CD14-positive monocyte (primary cell): ENCODE results near the gene APLF. TPM values are rescaled to one million over a fixed set of nuclear protein-coding genes. Genes with fewer than 3 reads are reported as not detected.
"Not testable (repeated sequence)": the region's sequence is repeated elsewhere in the genome, so short reads cannot be mapped to it uniquely, and the experiment has no call there.

Experiments used
- DNase-seq, 3 donors: peaks; one replicate each; pipeline ENCODE4 v3.0.0-alpha.2; 2011 to 2022
- H2AFZ ChIP-seq: 2 replicates; pipeline ENCODE4 v1.6.0; 2012; ENCODE audit warnings: mild to moderate bottlenecking, low read depth, low read length, inconsistent platforms; ENCODE audit not compliant: insufficient read depth, poor library complexity, severe bottlenecking
- H3K27ac ChIP-seq, 2 donors: 1 replicate in 1 of 2; 2 replicates in 1 of 2; pipeline ENCODE4 v1.5.1; 2012 to 2013; ENCODE audit warnings: low read length in 2 of 2, control low read depth in 1 of 2, inconsistent platforms in 1 of 2, low read depth in 1 of 2, mild to moderate bottlenecking in 1 of 2
- H3K27me3 ChIP-seq, 2 donors: one replicate each; pipeline versions ENCODE4 v1.6.0 to v1.6.1; 2011 to 2013; ENCODE audit warnings: low read length in 2 of 2; ENCODE audit not compliant: control insufficient read depth in 2 of 2, insufficient read depth in 2 of 2
- H3K36me3 ChIP-seq, 2 donors: replicated peaks in 1 of 2; 1 replicate in 1 of 2; 2 replicates in 1 of 2; pipeline versions ENCODE4 v1.5.1 to v1.6.1; 2012 to 2013; ENCODE audit warnings: low read length in 2 of 2, control low read depth in 1 of 2, inconsistent platforms in 1 of 2, mild to moderate bottlenecking in 1 of 2; ENCODE audit not compliant: insufficient read depth in 2 of 2, control insufficient read depth in 1 of 2
- H3K4me1 ChIP-seq, 2 donors: 1 replicate in 1 of 2; 2 replicates in 1 of 2; pipeline versions ENCODE4 v1.5.1 to v1.6.1; 2012 to 2013; ENCODE audit warnings: low read length in 2 of 2, control low read depth in 1 of 2, inconsistent platforms in 1 of 2, mild to moderate bottlenecking in 1 of 2, moderate library complexity in 1 of 2; ENCODE audit not compliant: insufficient read depth in 2 of 2, control insufficient read depth in 1 of 2
- H3K4me2 ChIP-seq: replicated peaks from 2 replicates; pipeline ENCODE3; 2012; ENCODE audit warnings: low read length, moderate library complexity, mild to moderate bottlenecking; ENCODE audit not compliant: poor library complexity, severe bottlenecking; ENCODE audit errors: extremely low read depth
- H3K4me3 ChIP-seq, 3 experiments: fragments of 200-600 bp in 1 of 3; sonication (generic) in 1 of 3; replicated peaks in 1 of 3; 1 replicate in 2 of 3; 2 replicates in 1 of 3; pipeline ENCODE4 v1.5.1; 2011 to 2013; ENCODE audit warnings: low read length in 3 of 3, mild to moderate bottlenecking in 3 of 3, control low read depth in 2 of 3, low read depth in 2 of 3, inconsistent platforms in 1 of 3, moderate library complexity in 1 of 3
- H3K79me2 ChIP-seq: 2 replicates; pipeline ENCODE4 v1.6.0; 2012; ENCODE audit warnings: mild to moderate bottlenecking, control low read depth, inconsistent platforms, low read length, moderate library complexity; ENCODE audit not compliant: insufficient read depth
- H3K9ac ChIP-seq: 2 replicates; pipeline ENCODE4 v1.6.0; 2017; ENCODE audit warnings: low read length, mild to moderate bottlenecking; ENCODE audit not compliant: insufficient read depth, poor library complexity, severe bottlenecking
- H3K9me3 ChIP-seq, 2 donors: replicated peaks in 1 of 2; 1 replicate in 1 of 2; 2 replicates in 1 of 2; pipeline versions ENCODE4 v1.5.1 to v1.6.1; 2012 to 2013; ENCODE audit warnings: low read length in 2 of 2, control low read depth in 1 of 2; ENCODE audit not compliant: control insufficient read depth in 1 of 2, insufficient read depth in 1 of 2
- H4K20me1 ChIP-seq: 2 replicates; pipeline ENCODE4 v1.6.0; 2012; ENCODE audit warnings: mild to moderate bottlenecking, low read length, control low read depth, moderate library complexity; ENCODE audit not compliant: insufficient read depth
- H3K27ac Mint-ChIP-seq, 7 donors: one replicate each; pipeline ENCODE4 v1.8.0; 2020; ENCODE audit warnings: mild to moderate bottlenecking in 7 of 7, mixed read lengths in 7 of 7, moderate library complexity in 6 of 7, inconsistent platforms in 2 of 7
- H3K27me3 Mint-ChIP-seq, 3 donors: one replicate each; pipeline ENCODE4 v1.8.0; 2021 to 2022; ENCODE audit warnings: low read depth in 3 of 3, mild to moderate bottlenecking in 3 of 3, mixed read lengths in 3 of 3, moderate library complexity in 3 of 3, inconsistent platforms in 1 of 3
- H3K36me3 Mint-ChIP-seq, 2 donors: one replicate each; pipeline ENCODE4 v1.8.0; 2020; ENCODE audit warnings: mixed read lengths in 2 of 2, inconsistent platforms in 1 of 2, mild to moderate bottlenecking in 1 of 2
- H3K4me1 Mint-ChIP-seq: one replicate; pipeline ENCODE4 v1.8.0; 2020; ENCODE audit warnings: mild to moderate bottlenecking, mixed read lengths
- H3K4me3 Mint-ChIP-seq, 2 donors: one replicate each; pipeline ENCODE4 v1.8.0; 2020; ENCODE audit warnings: mild to moderate bottlenecking in 2 of 2, mixed read lengths in 2 of 2, moderate library complexity in 1 of 2
- H3K9me3 Mint-ChIP-seq, 7 donors: one replicate each; pipeline ENCODE4 v1.8.0; 2020 to 2022; ENCODE audit warnings: mixed read lengths in 7 of 7, mild to moderate bottlenecking in 6 of 7, moderate library complexity in 6 of 7, inconsistent platforms in 2 of 7
- WGBS: methylation state at CpG from one replicate; pipeline ENCODE4 v1.1.5; 2013; ENCODE audit warnings: missing lambda C conversion rate; ENCODE audit not compliant: insufficient coverage; 5-methylcytosine and 5-hydroxymethylcytosine counted together
- intact Hi-C, 2 donors: fragments of 100-400 bp; cut with micrococcal nuclease; formaldehyde crosslinking; loops; one replicate each; pipeline versions ENCODE4 v1.15.0 to v1.15.1; 2023
- polyA plus RNA-seq, 3 donors: library from polyadenylated mRNA; depleted of rRNA in 1 of 3; unstranded in 2 of 3; stranded (reverse) in 1 of 3; fragments of 300-500 nt in 2 of 3; fragments of >200 nt in 1 of 3; fragmentation: Illumina TruSeq in 2 of 3; gene quantifications; 1 replicate in 2 of 3; 2 replicates in 1 of 3; pipeline ENCODE4 v1.2.3, GENCODE V29; 2012 to 2021
- TF ChIP-seq, protein P1 (sequence below): fragments of 200-600 bp; IDR thresholded peaks from one replicate; pipeline ENCODE4 v1.8.0; 2022; ENCODE audit warnings: antibody characterized with exemption, mild to moderate bottlenecking

APLF gene
- polyA plus RNA-seq, 3 donors: 0.77 to 1.8 (median 1.2) TPM

DNA sequence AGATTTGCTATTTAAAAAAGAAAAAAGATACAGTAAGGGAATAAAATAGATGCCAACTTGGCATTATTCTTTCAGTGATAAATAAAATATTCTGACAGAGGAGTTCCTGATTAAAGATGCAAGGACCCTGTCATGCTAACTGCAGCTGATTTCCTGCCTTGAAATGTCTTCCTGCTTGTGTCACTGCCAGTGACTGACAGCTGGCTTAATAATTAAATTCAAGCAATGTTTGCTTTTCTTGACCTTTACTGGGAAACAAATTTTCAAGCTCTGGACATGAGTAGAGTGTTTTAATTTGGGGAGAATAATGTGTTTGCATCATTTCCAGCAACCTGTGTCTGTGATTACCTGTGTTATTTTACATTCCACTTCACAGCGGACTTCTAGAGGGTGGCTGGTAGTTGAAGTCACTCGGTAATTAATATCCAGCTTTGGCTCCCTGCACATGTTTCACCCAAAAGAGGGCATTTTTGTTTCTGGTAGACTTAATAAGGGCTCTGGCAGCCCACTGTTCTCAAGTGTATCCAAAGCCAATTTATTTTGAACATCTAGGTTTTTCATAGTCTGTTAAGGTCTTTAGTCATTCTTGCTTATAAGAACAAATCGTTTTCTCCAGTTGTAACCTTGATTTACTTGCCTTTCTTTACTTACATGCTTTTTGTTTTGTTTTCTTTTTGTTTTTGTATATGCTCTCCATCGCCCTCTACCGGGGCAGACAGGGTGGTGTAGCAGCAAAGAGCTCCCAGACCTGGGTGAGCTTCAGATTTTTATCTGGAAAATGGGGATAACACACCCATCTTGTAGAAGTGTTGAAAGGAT, 127.5 kb downstream of the APLF start:
- no peak overlapping the region for H3K9ac ChIP-seq
- H3K36me3 Mint-ChIP-seq: no peaks in the 10 kb centered on the region
- H3K4me1 ChIP-seq: peaks cover 11 to 15% of the 10 kb centered on the region in 2 donors
- peak overlapping the region in 1 of 7 donors; percentile 40 for H3K27ac Mint-ChIP-seq
- peaks cover 0 to 12% (median 5%) of the 10 kb centered on the region in 7 donors for H3K9me3 Mint-ChIP-seq
- H3K36me3 ChIP-seq: no peaks in the 10 kb centered on the region
- no peaks in the 10 kb centered on the region for H3K79me2 ChIP-seq
- H3K4me3 ChIP-seq: peak overlapping the region in 1 of 3 experiments; percentile 19
- H2AFZ ChIP-seq: peak overlapping the region; percentile 37
- WGBS: 0% methylated on average over 1 of the region's 5 CpGs
- intact Hi-C loops: loop anchor here in 1 of 2 donors (10.0 kb wide), 1 partner anchor 130 kb away; the partner anchor contains the start of genes APLF and FBXO48
- H3K9me3 ChIP-seq: no peaks in the 10 kb centered on the region
- H3K27me3 ChIP-seq: no peaks in the 10 kb centered on the region
- no peaks in the 10 kb centered on the region for H4K20me1 ChIP-seq
- peaks cover 19% of the 10 kb centered on the region for H3K4me1 Mint-ChIP-seq
- DNase-seq: peak; percentile 23 to 43 (median 30)
- peak overlapping the region; percentile 43 for H3K4me2 ChIP-seq
- H3K4me3 Mint-ChIP-seq: peak overlapping the region; percentile 2 to 46
- H3K27ac ChIP-seq: peak overlapping the region in 1 of 2 donors; percentile 14
- H3K27me3 Mint-ChIP-seq: peaks cover 0 to 3% (median 3%) of the 10 kb centered on the region in 3 donors
- TF ChIP-seq, protein P1, sequence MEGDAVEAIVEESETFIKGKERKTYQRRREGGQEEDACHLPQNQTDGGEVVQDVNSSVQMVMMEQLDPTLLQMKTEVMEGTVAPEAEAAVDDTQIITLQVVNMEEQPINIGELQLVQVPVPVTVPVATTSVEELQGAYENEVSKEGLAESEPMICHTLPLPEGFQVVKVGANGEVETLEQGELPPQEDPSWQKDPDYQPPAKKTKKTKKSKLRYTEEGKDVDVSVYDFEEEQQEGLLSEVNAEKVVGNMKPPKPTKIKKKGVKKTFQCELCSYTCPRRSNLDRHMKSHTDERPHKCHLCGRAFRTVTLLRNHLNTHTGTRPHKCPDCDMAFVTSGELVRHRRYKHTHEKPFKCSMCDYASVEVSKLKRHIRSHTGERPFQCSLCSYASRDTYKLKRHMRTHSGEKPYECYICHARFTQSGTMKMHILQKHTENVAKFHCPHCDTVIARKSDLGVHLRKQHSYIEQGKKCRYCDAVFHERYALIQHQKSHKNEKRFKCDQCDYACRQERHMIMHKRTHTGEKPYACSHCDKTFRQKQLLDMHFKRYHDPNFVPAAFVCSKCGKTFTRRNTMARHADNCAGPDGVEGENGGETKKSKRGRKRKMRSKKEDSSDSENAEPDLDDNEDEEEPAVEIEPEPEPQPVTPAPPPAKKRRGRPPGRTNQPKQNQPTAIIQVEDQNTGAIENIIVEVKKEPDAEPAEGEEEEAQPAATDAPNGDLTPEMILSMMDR: peak; percentile 96

DNA sequence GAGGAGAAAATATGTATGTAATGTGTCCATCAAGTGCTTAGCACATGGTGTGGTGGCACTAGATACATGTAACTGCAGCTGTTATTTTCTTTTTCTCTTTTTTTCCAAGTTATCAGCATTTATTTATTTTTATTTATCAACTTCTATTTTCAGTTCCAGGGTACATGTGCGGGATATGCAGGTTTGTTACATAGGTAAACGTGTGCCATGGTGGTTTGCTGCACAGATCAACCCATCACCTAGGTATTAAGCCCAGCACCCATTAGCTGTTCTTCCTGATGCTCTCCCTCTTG, 128.1 kb downstream of the APLF start:
- H3K4me3 Mint-ChIP-seq, H4K20me1 ChIP-seq, DNase-seq, H3K27ac ChIP-seq, H3K9ac ChIP-seq, H3K79me2 ChIP-seq, H3K4me2 ChIP-seq, H3K27me3 ChIP-seq, H3K36me3 ChIP-seq, H3K4me3 ChIP-seq, H3K36me3 Mint-ChIP-seq, H3K27me3 Mint-ChIP-seq, H2AFZ ChIP-seq, H3K9me3 ChIP-seq: not testable (repeated sequence)
- H3K4me1 ChIP-seq: peaks cover 11 to 15% of the 10 kb centered on the region in 2 donors
- Mint-ChIP-seq H3K9me3 (peaks cover 5 to 17% (median 10%) of the 10 kb centered on the region in 7 donors), H3K27ac (peak overlapping the region in 1 of 7 donors; percentile 40), H3K4me1 (peaks cover 19% of the 10 kb centered on the region)
- intact Hi-C loops: loop anchor here in 1 of 2 donors (10.0 kb wide), 1 partner anchor 131 kb away; the partner anchor contains the start of genes APLF and FBXO48
- no CpG with 5 or more reads among the region's 2 CpGs for WGBS
- TF ChIP-seq, protein P1: peak; percentile 60

DNA sequence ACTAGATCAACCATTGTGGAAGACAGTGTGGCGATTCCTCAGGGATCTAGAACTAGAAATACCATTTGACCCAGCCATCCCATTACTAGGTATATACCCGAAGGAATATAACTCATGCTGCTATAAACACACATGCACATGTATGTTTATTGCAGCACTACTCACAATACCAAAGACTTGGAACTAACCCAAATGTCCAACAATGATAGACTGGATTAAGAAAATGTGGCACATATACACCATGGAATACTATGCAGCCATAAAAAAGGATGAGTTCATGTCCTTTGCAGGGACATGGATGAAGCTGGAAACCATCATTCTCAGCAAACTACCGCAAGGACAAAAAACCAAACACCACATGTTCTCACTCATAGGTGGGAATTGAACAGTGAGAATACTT, 133.1 kb downstream of the APLF start:
- H2AFZ ChIP-seq, H3K4me2 ChIP-seq, H3K27ac ChIP-seq, H3K27me3 Mint-ChIP-seq, H3K9me3 ChIP-seq, H3K4me1 ChIP-seq, H3K79me2 ChIP-seq, H3K27me3 ChIP-seq, DNase-seq, H3K4me1 Mint-ChIP-seq, H3K36me3 Mint-ChIP-seq, H3K4me3 Mint-ChIP-seq, intact Hi-C loops, H3K9ac ChIP-seq, H4K20me1 ChIP-seq, H3K27ac Mint-ChIP-seq, H3K36me3 ChIP-seq, H3K4me3 ChIP-seq: not testable (repeated sequence)
- whole genome bisulfite sequencing: no CpG with 5 or more reads among the region's 3 CpGs
- peaks cover 8 to 26% (median 12%) of the 10 kb centered on the region in 7 donors for H3K9me3 Mint-ChIP-seq
